Amniotic stem cell (primary cell): ENCODE measurements around the gene NUP37.
"Not testable (repeated sequence)": the region's sequence is repeated elsewhere in the genome, so short reads cannot be mapped to it uniquely, and the experiment has no call there.

ENCODE experiments used
- DNase-seq: peaks from one replicate; lab custom pipeline; 2025; lab: John Stamatoyannopoulos, UW

The NUP37 gene

DNA sequence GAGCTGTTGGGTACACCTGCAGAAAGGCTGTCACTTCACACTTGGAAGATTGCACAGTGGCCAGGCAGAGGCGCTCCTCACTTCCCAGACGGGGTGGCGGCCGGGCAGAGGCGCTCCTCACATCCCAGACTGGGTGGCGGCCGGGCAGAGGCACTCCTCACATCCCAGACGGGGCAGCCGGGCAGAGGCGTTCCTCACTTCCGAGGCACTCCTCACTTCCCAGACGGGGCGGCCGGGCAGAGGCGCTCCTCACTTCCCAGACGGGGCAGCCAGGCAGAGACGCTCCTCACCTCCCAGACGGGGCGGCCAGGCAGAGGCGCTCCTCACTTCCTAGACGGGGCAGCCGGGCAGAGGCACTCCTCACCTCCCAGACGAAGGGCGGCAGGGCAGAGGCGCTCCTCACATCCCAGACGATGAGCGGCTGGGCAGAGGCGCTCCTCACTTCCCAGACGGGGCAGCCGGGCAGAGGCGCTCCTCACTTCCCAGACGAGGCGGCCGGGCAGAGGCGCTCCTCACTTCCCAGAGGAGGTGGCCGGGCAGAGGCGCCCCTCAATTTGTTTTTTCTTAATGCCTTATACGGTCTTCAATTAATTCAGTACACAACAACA lies 30.6 kb downstream of the NUP37 start:
- DNase-seq, result not testable (repeated sequence)

DNA sequence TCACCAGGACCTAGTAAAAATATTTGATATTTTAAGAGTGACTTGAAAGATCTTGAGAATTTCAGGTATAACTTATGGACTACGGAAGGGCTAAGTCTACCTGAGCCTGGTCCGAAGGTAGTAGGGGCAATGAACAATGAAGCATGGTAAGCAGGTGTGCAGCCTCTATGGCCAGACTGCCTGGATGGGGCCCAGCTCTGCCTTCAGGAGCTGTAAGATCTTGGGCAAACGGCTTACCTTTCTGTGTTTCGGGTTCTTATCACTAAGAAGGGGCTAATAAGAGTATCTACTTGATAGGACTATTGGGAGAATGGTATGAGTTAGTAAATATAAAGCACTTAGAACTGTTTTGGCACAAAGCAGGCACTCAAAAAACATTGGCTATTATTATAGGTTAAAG lies 39.1 kb downstream of the NUP37 start:
- no peak for DNase-seq

GRCh38 chr12:102072092-102072491 lies 47.8 kb downstream of the NUP37 start:
- not testable (repeated sequence) for DNase-seq

DNA sequence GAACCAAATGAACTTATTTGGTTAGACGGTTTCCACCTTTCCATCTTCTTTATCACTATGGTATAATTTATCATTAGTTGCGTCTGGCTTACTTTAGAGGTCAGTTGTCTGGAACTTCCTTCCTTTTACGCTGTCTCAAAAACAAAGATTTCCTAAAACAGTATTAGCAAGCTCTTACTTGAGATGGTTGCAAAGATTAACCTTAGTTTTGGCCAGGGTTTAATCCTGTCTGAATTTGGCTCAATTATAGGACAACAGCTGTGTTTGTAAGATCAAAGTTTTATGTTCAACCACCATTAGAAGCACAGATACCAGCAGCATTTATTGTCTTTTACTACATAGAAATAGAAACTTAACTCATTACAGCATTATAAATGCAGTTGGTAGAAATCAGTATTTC lies 50.2 kb downstream of the NUP37 start:
- no peak for DNase-seq

GRCh38 chr12:102067574-102068258 lies 52.2 kb downstream of the NUP37 start:
- DNase-seq, result no peak

DNA sequence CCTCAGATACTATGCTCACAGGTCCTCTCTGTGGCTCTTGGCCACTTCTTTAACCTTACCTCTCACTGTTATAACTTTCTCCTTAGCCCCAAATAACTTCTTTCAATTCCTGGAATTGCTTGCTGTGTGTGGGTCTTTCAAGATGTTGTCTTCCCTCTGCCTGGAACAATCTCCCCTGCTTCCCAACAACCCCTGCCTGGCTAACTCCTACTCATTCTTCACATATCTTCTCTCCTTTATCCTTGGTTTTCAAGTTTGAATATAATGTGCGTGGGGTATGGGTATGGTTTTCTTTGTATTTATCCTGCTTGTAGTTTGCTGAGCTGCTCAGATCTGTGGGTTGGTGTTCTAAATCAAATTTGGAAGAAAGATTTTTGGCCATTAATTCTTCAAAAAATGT lies 55.4 kb downstream of the NUP37 start:
- no peak for DNase-seq

DNA sequence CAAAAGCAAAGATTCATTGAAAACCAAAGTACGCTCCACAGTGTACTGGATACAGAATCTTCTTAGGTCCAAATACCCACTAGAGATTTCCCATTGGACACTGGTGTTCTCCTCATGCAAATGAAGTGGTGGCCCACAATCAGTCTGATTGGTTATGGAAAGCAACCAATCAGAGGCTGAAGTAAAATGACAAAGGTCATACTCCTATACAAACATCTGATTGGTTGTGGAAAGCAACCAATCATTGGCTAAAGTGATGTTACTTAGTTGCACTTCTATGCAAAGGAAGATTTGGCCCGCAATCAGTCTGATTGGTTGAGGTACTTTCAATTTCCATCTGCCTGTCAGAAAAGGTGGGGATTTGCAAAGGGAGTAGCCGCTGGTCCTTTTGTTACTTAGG lies 56.8 kb downstream of the NUP37 start:
- DNase-seq, result no peak

- DNase-seq, result no peak
Observed at GRCh38 chr12:102062419-102062806, 57.5 kb downstream of the NUP37 start.

DNA sequence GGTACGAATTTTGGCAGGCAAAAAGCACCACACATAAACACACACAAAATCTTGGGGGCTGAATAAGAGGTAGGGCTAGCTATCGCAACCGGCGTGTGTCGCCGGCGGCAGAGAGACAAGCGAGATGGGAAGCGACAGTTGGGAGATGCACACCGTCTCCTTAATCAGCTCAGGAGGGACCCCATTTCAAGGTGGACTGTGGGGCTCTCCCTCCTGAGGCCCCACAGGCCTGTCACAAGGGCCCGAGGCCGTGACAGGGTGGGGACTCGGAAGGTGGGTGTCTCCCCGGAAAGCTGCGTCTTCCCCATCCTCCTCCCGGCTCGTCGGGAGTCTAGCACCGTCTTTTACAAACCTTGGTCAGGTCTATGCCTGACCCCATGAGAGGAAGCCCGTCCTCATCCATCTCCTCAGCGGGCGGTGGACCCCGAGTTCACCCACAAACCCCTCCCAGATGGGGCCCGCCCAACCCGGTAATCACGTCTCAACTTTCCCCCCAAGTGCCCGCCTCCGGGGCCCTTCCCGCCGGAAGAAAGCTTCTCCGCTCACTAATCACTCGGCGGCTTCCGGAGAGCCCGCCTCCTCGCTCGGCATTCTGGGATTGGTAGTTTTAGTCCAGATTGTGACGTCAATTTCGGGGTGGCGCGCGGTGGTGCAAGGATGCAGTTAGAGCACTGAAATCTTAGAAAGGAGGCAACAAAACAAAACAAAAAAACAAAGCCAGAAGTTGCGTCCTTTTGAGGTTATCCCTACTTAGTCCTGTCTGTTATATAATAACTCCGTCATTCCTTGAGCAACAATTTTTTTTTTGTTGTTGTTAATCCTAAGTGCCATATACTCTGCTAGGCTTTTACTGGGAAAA lies 58.1 kb downstream of the NUP37 start, which contains the start of gene WASHC3:
WASHC3 (minus strand) TSS at position 432 of the 859 bp plus-strand sequence; CDS start at position 403, 29 bp downstream.
- peak; percentile 94 for DNase-seq

- DNase-seq, result no peak
Observed at GRCh38 chr12:102061096-102061559, 58.8 kb downstream of the NUP37 start.

DNA sequence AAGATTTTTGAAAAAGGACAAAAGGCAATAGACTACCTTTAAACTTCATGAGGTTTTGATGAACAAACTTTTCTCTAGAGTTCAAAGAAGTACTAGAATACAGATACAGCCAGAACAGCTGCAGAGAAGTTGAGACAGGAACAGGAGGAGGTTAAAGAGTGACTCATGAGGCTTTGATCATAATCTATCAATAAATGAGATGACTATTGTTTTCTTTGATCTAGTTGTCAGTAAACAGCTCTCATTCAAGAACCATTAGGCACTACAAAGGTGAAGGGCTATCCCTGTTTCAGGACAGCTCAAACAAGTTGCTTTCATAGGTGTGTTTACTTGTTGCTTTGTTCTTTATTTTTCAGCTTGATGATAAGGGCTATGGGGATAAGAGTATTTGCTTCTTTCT lies 60.6 kb downstream of the NUP37 start:
- no peak for DNase-seq

- no peak for DNase-seq
Observed at GRCh38 chr12:102054345-102054744, 65.6 kb downstream of the NUP37 start.

DNA sequence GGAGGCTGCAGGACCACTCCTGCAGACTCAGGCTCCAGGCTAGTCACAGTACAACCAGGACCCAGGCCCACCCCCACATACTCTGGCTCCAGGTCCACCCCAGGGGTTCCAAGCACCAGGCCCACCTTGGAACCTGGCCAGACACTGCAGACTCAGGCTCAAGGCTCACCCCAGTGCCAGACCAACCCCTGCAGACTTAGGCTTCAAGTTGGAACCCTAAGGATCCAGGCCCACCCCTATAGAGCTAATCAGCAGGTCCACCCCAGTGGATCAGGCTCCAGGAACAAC lies 66.9 kb downstream of the NUP37 start:
- no peak for DNase-seq

- DNase-seq, result no peak
Observed at GRCh38 chr12:102052192-102053061, 67.5 kb downstream of the NUP37 start.

GRCh38 chr12:102051431-102051965 lies 68.4 kb downstream of the NUP37 start:
- DNase-seq, result no peak

DNA sequence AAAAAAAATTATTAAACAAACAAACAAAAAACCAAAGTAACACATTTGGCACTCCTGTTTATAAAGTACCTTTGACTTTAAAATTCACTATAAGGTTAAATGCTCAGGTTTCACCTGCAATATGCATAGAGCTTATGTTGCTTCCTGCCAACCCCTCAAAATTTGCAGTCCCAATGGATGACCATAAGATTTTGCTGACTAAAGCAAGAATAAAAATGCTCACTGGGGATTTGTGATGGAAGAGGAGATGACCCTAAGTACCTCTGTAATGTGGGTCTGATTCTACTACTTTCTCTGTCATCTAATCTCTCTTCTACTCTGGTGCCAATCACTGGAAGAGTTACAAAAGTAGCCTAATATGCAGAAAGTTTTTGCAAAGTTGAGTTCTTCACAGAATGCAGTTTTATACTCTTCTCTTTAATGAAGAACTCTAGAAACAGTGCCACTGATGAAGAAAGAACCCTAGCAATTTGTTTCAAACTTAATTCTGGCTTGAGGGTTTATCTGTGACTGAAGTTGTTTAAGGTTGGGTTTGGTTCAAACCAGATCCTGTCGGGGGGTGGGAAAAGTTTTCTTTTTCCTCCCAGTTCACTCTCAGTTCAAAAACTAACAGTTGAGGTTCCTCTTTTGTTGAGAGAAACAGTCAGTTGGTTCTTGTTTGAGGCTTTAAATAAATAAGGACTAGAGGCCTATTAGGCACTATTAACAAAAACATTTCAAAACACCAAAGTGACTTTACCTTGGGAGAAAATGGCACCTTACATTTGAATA lies 69.1 kb downstream of the NUP37 start:
- no peak for DNase-seq

GRCh38 chr12:102043928-102044327 lies 76.0 kb downstream of the NUP37 start:
- DNase-seq, result no peak

- no peak for DNase-seq
Observed at GRCh38 chr12:102033991-102034745, 85.7 kb downstream of the NUP37 start.

GRCh38 chr12:102031852-102032251 lies 88.1 kb downstream of the NUP37 start:
- no peak for DNase-seq

- DNase-seq, result no peak
Observed at GRCh38 chr12:102029141-102029540, 90.8 kb downstream of the NUP37 start.
